Neuronal stem cell (in vitro differentiated cells): ENCODE measurements around the gene CIRBP.
"Not testable (repeated sequence)": the region's sequence is repeated elsewhere in the genome, so short reads cannot be mapped to it uniquely, and the experiment has no call there.

ENCODE experiments used
- DNase-seq: peaks from one replicate; pipeline ENCODE4 v3.0.0-alpha.2; 2013; ENCODE audit warnings: low spot score
- H2AFZ ChIP-seq: one replicate; pipeline ENCODE4 v1.6.1; 2013; ENCODE audit warnings: mild to moderate bottlenecking, low read length, inconsistent platforms
- H2AK5ac ChIP-seq: 2 replicates; pipeline ENCODE4 v1.6.1; 2013; ENCODE audit warnings: low read depth, mild to moderate bottlenecking, inconsistent platforms, low read length, moderate library complexity, mixed read lengths
- H2BK120ac ChIP-seq: 2 replicates; pipeline ENCODE4 v1.6.1; 2013; ENCODE audit warnings: low read depth, mild to moderate bottlenecking, inconsistent platforms, low read length, moderate library complexity, mixed read lengths
- H2BK12ac ChIP-seq: one replicate; pipeline ENCODE4 v1.6.1; 2013; ENCODE audit warnings: low read length, inconsistent platforms
- H2BK15ac ChIP-seq: 2 replicates; pipeline ENCODE4 v1.6.1; 2013; ENCODE audit warnings: mild to moderate bottlenecking, low read length, inconsistent platforms, mixed read lengths
- H2BK5ac ChIP-seq: one replicate; pipeline ENCODE4 v1.6.1; 2013; ENCODE audit warnings: inconsistent platforms, mild to moderate bottlenecking, low read length, moderate library complexity
- H3K14ac ChIP-seq: one replicate; pipeline ENCODE4 v1.6.1; 2013; ENCODE audit warnings: low read length, inconsistent platforms
- H3K18ac ChIP-seq: 2 replicates; pipeline ENCODE4 v1.6.1; 2013; ENCODE audit warnings: low read length, inconsistent platforms
- H3K23ac ChIP-seq: 2 replicates; pipeline ENCODE4 v1.6.1; 2013; ENCODE audit warnings: low read depth, mild to moderate bottlenecking, mixed read lengths, low read length, inconsistent platforms; ENCODE audit not compliant: poor library complexity
- H3K27ac ChIP-seq: replicated peaks from 3 replicates; pipeline ENCODE4 v1.5.1; 2013; ENCODE audit warnings: low read length, inconsistent platforms
- H3K27me3 ChIP-seq, 3 experiments: 2 replicates each; pipeline ENCODE4 v1.6.1; 2013; ENCODE audit warnings: low read length in 3 of 3, mild to moderate bottlenecking in 2 of 3, inconsistent platforms in 1 of 3, low read depth in 1 of 3, mixed read lengths in 1 of 3, moderate library complexity in 1 of 3; ENCODE audit not compliant: control insufficient read depth in 3 of 3, insufficient read depth in 3 of 3
- H3K36me3 ChIP-seq, 2 donors: replicated peaks in 1 of 2; 2 replicates each; pipeline ENCODE4 v1.6.1; 2013; ENCODE audit warnings: low read length in 2 of 2; ENCODE audit not compliant: control insufficient read depth in 2 of 2, insufficient read depth in 2 of 2
- H3K4ac ChIP-seq: 2 replicates; pipeline ENCODE4 v1.6.1; 2013; ENCODE audit warnings: inconsistent platforms, mild to moderate bottlenecking, low read length, moderate library complexity
- H3K4me1 ChIP-seq, 2 donors: 1 replicate in 1 of 2; 2 replicates in 1 of 2; pipeline ENCODE4 v1.6.1; 2013; ENCODE audit warnings: low read length in 2 of 2, low read depth in 1 of 2; ENCODE audit not compliant: control insufficient read depth in 2 of 2, insufficient read depth in 1 of 2
- H3K4me2 ChIP-seq: one replicate; pipeline ENCODE4 v1.6.1; 2013; ENCODE audit warnings: mild to moderate bottlenecking, low read length, inconsistent platforms; ENCODE audit not compliant: insufficient read depth, poor library complexity, severe bottlenecking
- H3K4me3 ChIP-seq, 2 donors: 2 replicates each; pipeline ENCODE4 v1.5.1; 2013; ENCODE audit warnings: low read length in 2 of 2, mild to moderate bottlenecking in 2 of 2, inconsistent platforms in 1 of 2, moderate library complexity in 1 of 2
- H3K79me1 ChIP-seq: one replicate; pipeline ENCODE4 v1.6.1; 2013; ENCODE audit warnings: low read depth, mild to moderate bottlenecking, inconsistent platforms, low read length, moderate library complexity
- H3K9ac ChIP-seq: one replicate; pipeline ENCODE4 v1.6.1; 2013; ENCODE audit warnings: mild to moderate bottlenecking, low read depth, low read length, inconsistent platforms; ENCODE audit not compliant: poor library complexity
- H3K9me3 ChIP-seq, 2 donors: replicated peaks in 1 of 2; 2 replicates each; pipeline versions ENCODE3 to v1.6.1; 2013; ENCODE audit warnings: low read length in 2 of 2, mild to moderate bottlenecking in 2 of 2, inconsistent platforms in 1 of 2, low read depth in 1 of 2, mixed read lengths in 1 of 2, moderate library complexity in 1 of 2; ENCODE audit not compliant: control insufficient read depth in 2 of 2, insufficient read depth in 1 of 2
- H4K8ac ChIP-seq: one replicate; pipeline ENCODE4 v1.6.1; 2013; ENCODE audit warnings: low read depth, mild to moderate bottlenecking, inconsistent platforms, low read length, moderate library complexity
- H4K91ac ChIP-seq: one replicate; pipeline ENCODE4 v1.6.1; 2013; ENCODE audit warnings: low read length, low read depth, mild to moderate bottlenecking, inconsistent platforms; ENCODE audit not compliant: poor library complexity
- WGBS, 2 donors: extraction: QIAGEN DNeasy Blood & Tissue Kit; methylation state at CpG; one replicate each; pipeline ENCODE4 v1.1.7; 2013; ENCODE audit warnings: missing lambda C conversion rate in 2 of 2, mixed read lengths in 1 of 2; ENCODE audit not compliant: insufficient read length in 2 of 2, insufficient replicate concordance in 1 of 2; ENCODE audit errors: extremely low coverage in 2 of 2; 5-methylcytosine and 5-hydroxymethylcytosine counted together

CIRBP gene

DNA sequence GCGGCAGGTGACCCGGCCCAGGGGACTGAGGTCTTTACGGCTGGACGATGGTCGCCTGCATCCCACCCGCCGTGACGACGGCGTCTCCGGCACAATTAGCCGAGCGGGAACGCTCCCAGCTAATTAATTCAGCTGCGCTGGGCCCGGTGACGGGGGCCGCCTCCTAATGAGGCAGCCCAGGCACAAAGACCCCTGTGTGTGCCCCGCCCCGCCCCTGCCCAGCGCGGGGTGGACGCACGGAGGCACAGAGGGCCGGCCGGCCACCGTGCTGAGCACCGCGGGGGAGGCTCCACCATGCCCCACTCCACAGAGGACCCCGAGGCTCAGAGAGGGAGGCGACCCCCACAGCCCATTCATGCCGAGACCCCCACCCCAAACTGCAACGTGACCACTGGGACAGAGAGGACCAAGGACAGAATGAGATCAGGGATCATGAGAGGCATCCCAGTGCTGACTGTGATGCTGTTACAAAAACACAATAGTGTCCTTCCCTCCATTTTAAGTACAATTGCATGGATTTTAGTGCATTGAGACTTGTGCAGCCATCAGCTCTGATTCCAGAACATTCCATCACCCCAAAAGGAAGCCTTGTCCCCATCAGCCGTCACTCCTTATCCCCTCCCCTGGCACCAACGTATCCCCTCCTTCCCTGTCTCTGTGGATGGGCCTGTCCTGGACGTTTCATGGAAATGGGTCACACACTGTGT is 33.6 kb downstream of the CIRBP start:
- peak overlapping the region; percentile 56 for H4K91ac ChIP-seq
- WGBS, 2 donors = no CpG with 5 or more reads among the region's 36 CpGs
- H3K18ac ChIP-seq = peak overlapping the region; percentile 96
- DNase-seq = peak; percentile 70
- H3K4me3 ChIP-seq = no peak overlapping the region
- peaks cover 0 to 2% of the 10 kb centered on the region in 2 donors for H3K9me3 ChIP-seq
- peak overlapping the region; percentile 82 for H2AFZ ChIP-seq
- peak overlapping the region; percentile 86 for H3K4ac ChIP-seq
- peak overlapping the region; percentile 66 for H3K27ac ChIP-seq
- peak overlapping the region; percentile 87 for H2BK12ac ChIP-seq
- peaks cover 3 to 8% of the 10 kb centered on the region in 2 donors for H3K36me3 ChIP-seq
- peak overlapping the region; percentile 59 for H3K14ac ChIP-seq
- H3K79me1 ChIP-seq = no peaks in the 10 kb centered on the region
- peak overlapping the region; percentile 98 for H2BK15ac ChIP-seq
- peak overlapping the region; percentile 31 for H3K4me2 ChIP-seq
- peak overlapping the region; percentile 33 for H4K8ac ChIP-seq
- peak overlapping the region; percentile 67 for H2BK120ac ChIP-seq
- H2BK5ac ChIP-seq = peak overlapping the region; percentile 91
- no peaks in the 10 kb centered on the region for H3K27me3 ChIP-seq
- peak overlapping the region; percentile 32 for H3K9ac ChIP-seq
- H3K23ac ChIP-seq = peak overlapping the region; percentile 60
- H3K4me1 ChIP-seq = peaks cover 5 to 11% of the 10 kb centered on the region in 2 donors
- H2AK5ac ChIP-seq = peak overlapping the region; percentile 95

DNA sequence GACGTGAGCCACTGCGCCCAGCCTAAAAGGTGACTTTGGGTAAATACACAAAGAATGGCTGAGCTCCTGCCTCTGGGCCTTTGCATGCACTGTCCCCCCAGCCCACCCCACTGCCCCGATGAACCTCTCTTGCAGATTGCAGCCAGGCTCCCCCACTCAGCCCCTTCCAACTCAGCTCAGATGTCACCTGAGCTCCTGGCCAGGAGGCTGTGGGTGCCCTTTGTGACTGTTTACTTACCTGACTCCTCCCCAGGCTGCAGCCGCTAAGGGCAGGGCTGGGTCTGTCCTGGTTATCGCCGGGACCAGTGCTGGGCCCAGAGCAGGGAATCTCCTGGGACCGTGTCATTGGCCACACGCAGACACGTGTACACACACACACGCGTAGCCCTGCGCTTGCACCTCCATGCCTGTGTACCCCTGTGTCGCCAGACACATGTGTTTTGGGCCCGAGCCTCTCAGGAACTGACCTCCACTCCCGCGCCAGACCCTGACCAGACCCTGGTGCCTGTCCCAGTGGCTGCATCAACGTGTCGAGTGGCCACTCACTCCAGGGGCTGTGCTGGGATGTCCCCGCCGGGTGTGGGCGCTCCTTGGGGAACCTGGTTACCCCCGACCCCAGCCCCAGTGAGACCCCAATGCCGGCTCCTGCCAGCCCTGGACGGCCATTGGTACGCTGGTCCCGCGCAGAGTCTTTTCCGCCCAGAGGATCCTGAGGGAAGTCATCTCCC is 35.2 kb downstream of the CIRBP start:
- H3K4me2 ChIP-seq = no peak overlapping the region
- H3K4me1 ChIP-seq = peaks cover 5 to 12% of the 10 kb centered on the region in 2 donors
- no peaks in the 10 kb centered on the region for H3K36me3 ChIP-seq
- peaks cover 0 to 2% of the 10 kb centered on the region in 2 donors for H3K9me3 ChIP-seq
- H3K4me3 ChIP-seq = no peak overlapping the region
- no peak for DNase-seq
- H3K23ac ChIP-seq = peak overlapping the region; percentile 73
- no peak overlapping the region for H2AFZ ChIP-seq
- H3K79me1 ChIP-seq = no peaks in the 10 kb centered on the region
- peak overlapping the region; percentile 77 for H3K9ac ChIP-seq
- H2BK120ac ChIP-seq = peak overlapping the region; percentile 47
- H3K18ac ChIP-seq = peak overlapping the region; percentile 85
- peak overlapping the region; percentile 89 for H3K4ac ChIP-seq
- H3K14ac ChIP-seq = peak overlapping the region; percentile 98
- H3K27me3 ChIP-seq = no peaks in the 10 kb centered on the region
- H4K91ac ChIP-seq = no peak overlapping the region
- H2BK5ac ChIP-seq = no peak overlapping the region
- no CpG with 5 or more reads among the region's 28 CpGs for WGBS, 2 donors
- H2AK5ac ChIP-seq = peak overlapping the region; percentile 99
- H2BK12ac ChIP-seq = peak overlapping the region; percentile 97
- peak overlapping the region; percentile 82 for H4K8ac ChIP-seq
- peak overlapping the region; percentile 100 for H2BK15ac ChIP-seq
- H3K27ac ChIP-seq = no peak overlapping the region

DNA sequence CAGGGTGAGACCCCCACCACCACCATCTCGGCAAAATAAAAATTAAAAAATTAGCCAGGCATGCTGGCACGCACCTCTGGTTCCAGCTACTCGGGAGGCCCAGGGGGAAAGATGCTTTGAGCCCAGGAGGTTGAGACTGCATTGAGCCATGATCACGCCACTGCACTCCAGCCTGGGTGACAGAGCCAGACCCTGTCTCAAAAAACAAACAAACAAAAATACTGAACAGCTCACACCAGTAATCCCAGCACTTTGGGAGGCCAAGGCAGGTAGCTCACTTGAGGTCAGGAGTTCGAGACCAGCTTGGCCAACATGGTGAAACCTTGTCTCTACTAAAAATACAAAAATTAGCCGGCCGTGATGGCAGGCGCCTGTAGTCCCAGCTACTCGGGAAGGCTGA is 36.2 kb downstream of the CIRBP start:
- not testable (repeated sequence) for H3K18ac ChIP-seq, H2BK5ac ChIP-seq, H4K91ac ChIP-seq, H3K14ac ChIP-seq, DNase-seq, H3K4me2 ChIP-seq, H3K9me3 ChIP-seq, H2AK5ac ChIP-seq, H2BK15ac ChIP-seq, H3K36me3 ChIP-seq, H3K79me1 ChIP-seq, H3K27ac ChIP-seq, H3K4me3 ChIP-seq, H4K8ac ChIP-seq, H3K27me3 ChIP-seq, H2BK12ac ChIP-seq, H3K4ac ChIP-seq, H3K23ac ChIP-seq, H2AFZ ChIP-seq, H3K9ac ChIP-seq, H2BK120ac ChIP-seq
- H3K4me1 ChIP-seq = peaks cover 5 to 12% of the 10 kb centered on the region in 2 donors
- no CpG with 5 or more reads among the region's 9 CpGs for WGBS, 2 donors

DNA sequence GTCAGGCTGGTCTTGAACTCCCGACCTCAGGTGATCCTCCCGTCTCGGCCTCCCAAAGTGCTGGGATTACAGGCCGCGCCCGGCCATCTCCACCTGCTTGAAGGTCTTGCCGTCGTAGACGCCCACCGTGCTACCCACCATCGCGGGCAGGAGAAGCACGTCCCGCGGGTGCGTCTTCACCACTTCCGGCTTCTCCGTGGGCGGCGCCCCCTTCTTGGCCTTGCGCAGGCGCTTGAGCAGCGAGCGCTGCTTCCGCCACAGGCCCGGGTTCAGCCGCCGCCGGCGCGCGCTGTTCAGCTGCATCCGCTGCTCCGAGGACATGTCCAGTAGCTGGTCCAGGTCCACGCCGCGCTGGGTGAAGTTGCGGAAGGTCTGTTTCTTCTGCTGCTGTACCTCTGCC is 38.2 kb downstream of the CIRBP start:
- Histone ChIP-seq H2BK120ac (no peak overlapping the region), H3K4ac (no peak overlapping the region), H3K9ac (no peak overlapping the region), H4K91ac (no peak overlapping the region), H3K27ac (no peak overlapping the region), H3K4me2 (no peak overlapping the region), H3K4me1 (peaks cover 4 to 10% of the 10 kb centered on the region in 2 donors), H3K79me1 (peaks cover 2% of the 10 kb centered on the region), H3K23ac (no peak overlapping the region), H3K4me3 (no peak overlapping the region), H3K14ac (no peak overlapping the region), H3K36me3 (no peaks in the 10 kb centered on the region), H2BK12ac (no peak overlapping the region), H4K8ac (no peak overlapping the region), H2AK5ac (peak overlapping the region; percentile 47), H2AFZ (no peak overlapping the region), H2BK15ac (no peak overlapping the region), H2BK5ac (peak overlapping the region; percentile 54), H3K9me3 (peaks cover 0 to 2% of the 10 kb centered on the region in 2 donors), H3K18ac (no peak overlapping the region), H3K27me3 (no peaks in the 10 kb centered on the region)
- WGBS, 2 donors = no CpG with 5 or more reads among the region's 38 CpGs
- no peak for DNase-seq
